Neural progenitor cell (in vitro differentiated cells): ENCODE measurements around the gene LTBP1.

Source experiments
- CTCF ChIP-seq: fragments of 200-600 bp; sonication (generic); IDR thresholded peaks from 2 replicates; pipeline ENCODE4 v1.5.1; 2017; ENCODE audit warnings: antibody characterized with exemption, mild to moderate bottlenecking
- EZH2 ChIP-seq: fragments of 200-600 bp; sonication (generic); IDR thresholded peaks from 2 replicates; pipeline ENCODE4 v1.6.1; 2017; ENCODE audit warnings: antibody characterized with exemption, mild to moderate bottlenecking, moderate library complexity
- EZH2phosphoT487 ChIP-seq: fragments of 200-600 bp; sonication (generic); IDR thresholded peaks from 2 replicates; pipeline ENCODE4 v1.6.1; 2017; ENCODE audit warnings: antibody characterized with exemption

GRCh38 chr2:33408109-33408508, 461.4 kb downstream of the LTBP1 start:
- no peak for TF ChIP-seq CTCF
- no peak for TF ChIP-seq EZH2
- TF ChIP-seq EZH2phosphoT487: no peak
